ENCODE measurements around the gene RASEF.

DNA sequence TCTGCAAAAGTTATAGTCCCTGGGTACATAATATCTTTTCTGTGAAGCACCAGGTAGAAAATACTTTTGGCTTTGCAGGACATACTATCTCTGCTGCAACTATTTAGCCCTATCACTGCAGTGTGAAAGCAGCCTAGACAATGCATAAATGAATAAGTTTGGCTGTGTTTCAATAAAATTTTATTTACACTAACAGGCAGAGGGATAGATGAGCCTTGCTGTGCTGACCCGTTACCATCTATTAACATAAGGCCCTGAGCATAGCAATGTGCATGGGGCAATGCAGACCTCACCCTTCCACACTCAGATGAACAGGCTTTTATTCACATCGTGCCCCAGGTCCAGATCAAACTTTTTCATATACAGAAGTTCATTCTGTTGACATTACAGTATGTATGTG is 27.8 kb downstream of the RASEF start:
- TF ChIP-seq, protein P1, sequence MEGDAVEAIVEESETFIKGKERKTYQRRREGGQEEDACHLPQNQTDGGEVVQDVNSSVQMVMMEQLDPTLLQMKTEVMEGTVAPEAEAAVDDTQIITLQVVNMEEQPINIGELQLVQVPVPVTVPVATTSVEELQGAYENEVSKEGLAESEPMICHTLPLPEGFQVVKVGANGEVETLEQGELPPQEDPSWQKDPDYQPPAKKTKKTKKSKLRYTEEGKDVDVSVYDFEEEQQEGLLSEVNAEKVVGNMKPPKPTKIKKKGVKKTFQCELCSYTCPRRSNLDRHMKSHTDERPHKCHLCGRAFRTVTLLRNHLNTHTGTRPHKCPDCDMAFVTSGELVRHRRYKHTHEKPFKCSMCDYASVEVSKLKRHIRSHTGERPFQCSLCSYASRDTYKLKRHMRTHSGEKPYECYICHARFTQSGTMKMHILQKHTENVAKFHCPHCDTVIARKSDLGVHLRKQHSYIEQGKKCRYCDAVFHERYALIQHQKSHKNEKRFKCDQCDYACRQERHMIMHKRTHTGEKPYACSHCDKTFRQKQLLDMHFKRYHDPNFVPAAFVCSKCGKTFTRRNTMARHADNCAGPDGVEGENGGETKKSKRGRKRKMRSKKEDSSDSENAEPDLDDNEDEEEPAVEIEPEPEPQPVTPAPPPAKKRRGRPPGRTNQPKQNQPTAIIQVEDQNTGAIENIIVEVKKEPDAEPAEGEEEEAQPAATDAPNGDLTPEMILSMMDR (IDR thresholded peaks at IDR 0.05; ENCODE audit: low read depth, low read length): no peak
- no peak for TF ChIP-seq POLR2A (IDR thresholded peaks at IDR 0.05; ENCODE audit: extremely low read depth, insufficient read length)
- TF ChIP-seq, protein P2, sequence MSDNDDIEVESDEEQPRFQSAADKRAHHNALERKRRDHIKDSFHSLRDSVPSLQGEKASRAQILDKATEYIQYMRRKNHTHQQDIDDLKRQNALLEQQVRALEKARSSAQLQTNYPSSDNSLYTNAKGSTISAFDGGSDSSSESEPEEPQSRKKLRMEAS (IDR thresholded peaks at IDR 0.05; ENCODE audit: low read depth, low read length): no peak
- TF ChIP-seq MYC (IDR thresholded peaks at IDR 0.05; ENCODE audit: low read depth, low read length): no peak

Data from NB4 (cell line).